SK-N-SH treated with all-trans-retinoic acid at 6 μM for 48 hours (cell line): Measurements from ENCODE around the gene SENP1.

ENCODE experiments used
- ATAC-seq: fragments of 200-7000 bp; cut with Tn5 transposase; 3 replicates; pipeline ENCODE4 v1.9.1; 2020; ENCODE audit warnings: mild to moderate bottlenecking, moderate library complexity
- CSDC2 ChIP-seq: fragments of 250-450 bp; sonication (Bioruptor Pico); IDR thresholded peaks from 2 replicates; pipeline ENCODE4 v1.5.0; 2020; ENCODE audit warnings: mild to moderate bottlenecking, moderate library complexity
- ESRRG ChIP-seq: fragments of 250-450 bp; sonication (Bioruptor Pico); IDR thresholded peaks from 2 replicates; pipeline ENCODE4 v1.6.1; 2021; ENCODE audit warnings: mild to moderate bottlenecking
- ISL1 ChIP-seq: fragments of 250-450 bp; sonication (Bioruptor Pico); IDR thresholded peaks from 2 replicates; pipeline ENCODE4 v2.1.2; 2022; ENCODE audit warnings: mild to moderate bottlenecking, moderate library complexity
- OSR1 ChIP-seq: fragments of 250-450 bp; sonication (Bioruptor Pico); IDR thresholded peaks from 2 replicates; pipeline ENCODE4 v1.8.0; 2022; ENCODE audit warnings: moderate library complexity, mild to moderate bottlenecking, inconsistent platforms
- PPARA ChIP-seq: fragments of 250-450 bp; sonication (Bioruptor Pico); IDR thresholded peaks from 2 replicates; pipeline ENCODE4 v1.5.0; 2020; ENCODE audit warnings: mild to moderate bottlenecking, borderline replicate concordance
- RARB ChIP-seq: fragments of 250-450 bp; sonication (Bioruptor Pico); IDR thresholded peaks from 2 replicates; pipeline ENCODE4 v1.8.0; 2021; ENCODE audit warnings: mild to moderate bottlenecking, moderate library complexity
- SNAI2 ChIP-seq: fragments of 250-450 bp; sonication (Bioruptor Pico); IDR thresholded peaks from 2 replicates; pipeline ENCODE4 v1.5.0; 2020; ENCODE audit warnings: mild to moderate bottlenecking, moderate library complexity
- TCF4 ChIP-seq: fragments of 250-450 bp; sonication (Bioruptor Pico); IDR thresholded peaks from 2 replicates; pipeline ENCODE4 v1.8.0; 2021; ENCODE audit warnings: mild to moderate bottlenecking, moderate library complexity, borderline replicate concordance
- TOX ChIP-seq: fragments of 250-450 bp; sonication (Bioruptor Pico); IDR thresholded peaks from 2 replicates; pipeline ENCODE4 v1.8.0; 2021; ENCODE audit warnings: mild to moderate bottlenecking, moderate library complexity, borderline replicate concordance
- ZC3H10 ChIP-seq: fragments of 250-450 bp; sonication (Bioruptor Pico); IDR thresholded peaks from 2 replicates; pipeline ENCODE4 v1.5.1; 2021; ENCODE audit warnings: mild to moderate bottlenecking, moderate library complexity
- ZFP3 ChIP-seq: fragments of 250-450 bp; sonication (Bioruptor Pico); IDR thresholded peaks from 2 replicates; pipeline ENCODE4 v1.5.0; 2020; ENCODE audit warnings: mild to moderate bottlenecking, moderate library complexity
- ZFP30 ChIP-seq: fragments of 450-650 bp; formaldehyde crosslinking; IDR thresholded peaks from 2 replicates; pipeline ENCODE4 v1.5.0; 2022; ENCODE audit warnings: mild to moderate bottlenecking, moderate library complexity
- ZNF565 ChIP-seq: fragments of 450-650 bp; formaldehyde crosslinking; conservative IDR thresholded peaks from 2 replicates; pipeline ENCODE4 v1.5.0; 2020; ENCODE audit warnings: low read depth, mild to moderate bottlenecking, moderate library complexity
- ZNF70 ChIP-seq: fragments of 450-650 bp; formaldehyde crosslinking; IDR thresholded peaks from 2 replicates; pipeline ENCODE4 v1.5.0; 2020; ENCODE audit warnings: mild to moderate bottlenecking, moderate library complexity
- ZNF8 ChIP-seq: fragments of 450-650 bp; formaldehyde crosslinking; IDR thresholded peaks from 2 replicates; pipeline ENCODE4 v1.5.0; 2020; ENCODE audit warnings: mild to moderate bottlenecking, moderate library complexity
- TF ChIP-seq, protein P1 (sequence below): fragments of 250-450 bp; sonication (Bioruptor Pico); IDR thresholded peaks from 2 replicates; pipeline ENCODE4 v1.8.0; 2020; ENCODE audit warnings: mild to moderate bottlenecking, moderate library complexity, borderline replicate concordance
- TF ChIP-seq, protein P2 (sequence below): fragments of 250-450 bp; sonication (Bioruptor Pico); IDR thresholded peaks from 2 replicates; pipeline ENCODE4 v1.8.0; 2021; ENCODE audit warnings: low read depth, mild to moderate bottlenecking, moderate library complexity, borderline replicate concordance
- TF ChIP-seq, protein P3 (sequence below): fragments of 250-450 bp; sonication (Bioruptor Pico); IDR thresholded peaks from 2 replicates; pipeline ENCODE4 v1.5.1; 2020; ENCODE audit warnings: low read depth, mild to moderate bottlenecking, moderate library complexity
- TF ChIP-seq, protein P4 (sequence below): fragments of 250-450 bp; sonication (Bioruptor Pico); IDR thresholded peaks from 2 replicates; pipeline ENCODE4 v1.5.0; 2020; ENCODE audit warnings: mild to moderate bottlenecking, moderate library complexity
- TF ChIP-seq, protein P5 (sequence below): fragments of 250-450 bp; sonication (Bioruptor Pico); IDR thresholded peaks from 2 replicates; pipeline ENCODE4 v1.5.1; 2021; ENCODE audit warnings: mild to moderate bottlenecking, moderate library complexity

The SENP1 gene

DNA sequence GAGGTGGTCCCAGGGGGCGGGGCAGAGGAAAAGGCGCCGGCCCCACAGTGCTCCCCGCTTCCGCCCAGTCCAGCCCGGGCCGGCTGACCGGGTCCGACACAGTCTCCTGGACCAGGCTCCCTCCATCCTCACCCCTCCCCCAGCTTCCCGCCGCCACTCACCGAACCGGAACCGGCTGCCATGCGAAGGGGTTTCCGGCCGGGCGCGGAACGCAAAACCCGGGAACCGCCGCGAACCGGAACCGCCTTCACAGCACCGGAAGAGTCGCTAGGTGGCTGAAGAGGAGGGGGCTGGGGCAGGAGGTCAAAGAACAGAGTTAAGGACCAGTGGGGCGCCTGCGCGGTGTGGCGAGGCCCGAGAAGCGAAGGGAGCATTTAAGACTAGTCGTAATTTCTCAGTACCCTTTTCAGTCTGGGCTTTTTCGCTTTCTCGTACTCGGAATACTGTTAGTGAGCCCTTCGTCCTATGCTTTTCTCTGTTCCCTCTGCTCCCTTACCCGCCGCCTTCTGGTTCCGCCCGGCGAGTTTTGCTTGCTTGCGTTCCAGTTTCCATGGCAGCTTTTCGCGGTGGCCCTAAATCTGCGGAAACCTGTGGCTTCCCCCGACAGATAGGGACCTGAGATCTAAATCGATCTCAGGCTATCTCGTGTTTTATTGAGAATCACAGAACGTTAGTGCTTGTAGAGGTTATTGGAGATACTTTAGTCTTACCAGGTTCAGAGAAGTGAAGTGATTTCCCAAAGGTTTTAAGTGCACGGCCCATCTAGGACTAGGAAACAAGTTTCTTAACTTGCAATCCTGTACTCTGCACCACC, at the start of gene SENP1:
Gene SENP1 (minus strand): TSS at position 213 of the 814 bp plus-strand sequence. CDS start 4,607 bp downstream, outside the sequence.
- peak; percentile 91 for ATAC-seq

DNA sequence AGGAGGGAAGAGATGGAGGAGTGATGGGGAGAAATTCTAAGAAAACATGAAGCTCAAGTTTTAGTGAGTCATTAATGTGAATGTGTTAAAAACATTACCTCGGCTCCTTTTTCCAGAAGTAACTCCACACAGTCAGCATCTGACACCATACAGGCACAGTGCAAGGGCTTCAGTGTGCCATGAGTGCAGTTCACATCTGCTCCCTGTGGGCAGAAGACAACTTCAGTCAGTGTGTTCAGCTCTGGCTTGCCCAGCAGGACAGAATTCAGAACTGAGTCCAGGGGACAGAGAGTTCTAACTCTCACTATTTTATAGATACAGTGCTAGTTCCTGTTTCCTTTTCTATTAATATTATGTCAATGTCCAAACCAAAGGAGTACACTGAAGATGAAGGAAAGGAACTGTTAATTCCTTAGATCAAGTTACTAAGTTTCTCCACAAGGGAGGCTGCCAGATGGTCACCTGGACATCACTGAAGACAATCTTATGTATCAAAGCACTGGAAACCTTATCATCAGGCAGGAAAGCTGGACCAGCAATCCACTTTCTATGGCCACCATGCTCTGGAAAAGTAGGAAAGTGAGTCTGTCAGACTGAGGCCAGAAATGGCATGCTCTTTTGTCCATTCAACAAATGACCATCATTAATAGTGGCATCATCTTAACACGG, 45.4 kb upstream of the SENP1 start:
- TF ChIP-seq ISL1 (no peak), CSDC2 (no peak), PPARA (CRISPR knock-in tag) (no peak), ZNF8 (no peak), ESRRG (no peak), ZNF565 (CRISPR knock-in tag) (no peak)
- TF ChIP-seq, protein P1, sequence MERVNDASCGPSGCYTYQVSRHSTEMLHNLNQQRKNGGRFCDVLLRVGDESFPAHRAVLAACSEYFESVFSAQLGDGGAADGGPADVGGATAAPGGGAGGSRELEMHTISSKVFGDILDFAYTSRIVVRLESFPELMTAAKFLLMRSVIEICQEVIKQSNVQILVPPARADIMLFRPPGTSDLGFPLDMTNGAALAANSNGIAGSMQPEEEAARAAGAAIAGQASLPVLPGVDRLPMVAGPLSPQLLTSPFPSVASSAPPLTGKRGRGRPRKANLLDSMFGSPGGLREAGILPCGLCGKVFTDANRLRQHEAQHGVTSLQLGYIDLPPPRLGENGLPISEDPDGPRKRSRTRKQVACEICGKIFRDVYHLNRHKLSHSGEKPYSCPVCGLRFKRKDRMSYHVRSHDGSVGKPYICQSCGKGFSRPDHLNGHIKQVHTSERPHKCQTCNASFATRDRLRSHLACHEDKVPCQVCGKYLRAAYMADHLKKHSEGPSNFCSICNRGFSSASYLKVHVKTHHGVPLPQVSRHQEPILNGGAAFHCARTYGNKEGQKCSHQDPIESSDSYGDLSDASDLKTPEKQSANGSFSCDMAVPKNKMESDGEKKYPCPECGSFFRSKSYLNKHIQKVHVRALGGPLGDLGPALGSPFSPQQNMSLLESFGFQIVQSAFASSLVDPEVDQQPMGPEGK, result no peak
- TF ChIP-seq, protein P2, sequence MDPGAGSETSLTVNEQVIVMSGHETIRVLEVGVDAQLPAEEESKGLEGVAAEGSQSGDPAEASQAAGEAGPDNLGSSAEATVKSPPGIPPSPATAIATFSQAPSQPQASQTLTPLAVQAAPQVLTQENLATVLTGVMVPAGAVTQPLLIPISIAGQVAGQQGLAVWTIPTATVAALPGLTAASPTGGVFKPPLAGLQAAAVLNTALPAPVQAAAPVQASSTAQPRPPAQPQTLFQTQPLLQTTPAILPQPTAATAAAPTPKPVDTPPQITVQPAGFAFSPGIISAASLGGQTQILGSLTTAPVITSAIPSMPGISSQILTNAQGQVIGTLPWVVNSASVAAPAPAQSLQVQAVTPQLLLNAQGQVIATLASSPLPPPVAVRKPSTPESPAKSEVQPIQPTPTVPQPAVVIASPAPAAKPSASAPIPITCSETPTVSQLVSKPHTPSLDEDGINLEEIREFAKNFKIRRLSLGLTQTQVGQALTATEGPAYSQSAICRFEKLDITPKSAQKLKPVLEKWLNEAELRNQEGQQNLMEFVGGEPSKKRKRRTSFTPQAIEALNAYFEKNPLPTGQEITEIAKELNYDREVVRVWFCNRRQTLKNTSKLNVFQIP, result no peak
- ATAC-seq, result no peak

More for the DNA sequence above, at the start of gene SENP1:
- TF ChIP-seq ZFP3 (CRISPR knock-in tag) (0 out of 2 replicates have a peak, but pooled peaks have one; percentile 47), PPARA (CRISPR knock-in tag) (no peak), CSDC2 (0 out of 2 replicates have a peak, but pooled peaks have one; percentile 43)
- TF ChIP-seq, protein P2, result peak; percentile 78; the same call in 1 of the 2 replicates

DNA sequence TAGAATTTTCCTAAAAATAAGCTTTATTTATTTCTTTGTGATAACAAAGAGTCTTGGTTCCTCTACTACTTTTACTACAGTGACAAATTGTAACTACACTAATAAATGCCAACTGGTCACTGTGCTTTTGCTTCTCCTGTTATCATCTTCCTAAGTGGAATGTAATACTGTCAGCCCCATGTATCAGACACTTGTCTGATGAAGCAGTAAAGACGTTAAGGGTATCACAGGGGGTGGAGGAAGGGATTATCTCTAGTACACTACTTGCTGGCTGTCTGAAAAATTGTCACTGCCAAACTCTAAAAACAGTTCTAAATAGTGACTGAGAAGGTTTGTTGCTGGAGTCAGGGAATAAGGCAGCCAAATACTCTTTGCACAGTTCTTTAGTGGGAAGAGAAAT, 40.1 kb upstream of the SENP1 start:
- ATAC-seq, result no peak
- TF ChIP-seq, protein P3, sequence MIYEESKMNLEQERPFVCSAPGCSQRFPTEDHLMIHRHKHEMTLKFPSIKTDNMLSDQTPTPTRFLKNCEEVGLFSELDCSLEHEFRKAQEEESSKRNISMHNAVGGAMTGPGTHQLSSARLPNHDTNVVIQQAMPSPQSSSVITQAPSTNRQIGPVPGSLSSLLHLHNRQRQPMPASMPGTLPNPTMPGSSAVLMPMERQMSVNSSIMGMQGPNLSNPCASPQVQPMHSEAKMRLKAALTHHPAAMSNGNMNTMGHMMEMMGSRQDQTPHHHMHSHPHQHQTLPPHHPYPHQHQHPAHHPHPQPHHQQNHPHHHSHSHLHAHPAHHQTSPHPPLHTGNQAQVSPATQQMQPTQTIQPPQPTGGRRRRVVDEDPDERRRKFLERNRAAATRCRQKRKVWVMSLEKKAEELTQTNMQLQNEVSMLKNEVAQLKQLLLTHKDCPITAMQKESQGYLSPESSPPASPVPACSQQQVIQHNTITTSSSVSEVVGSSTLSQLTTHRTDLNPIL (CRISPR knock-in tag), result no peak
- TF ChIP-seq ZNF565 (CRISPR knock-in tag) (no peak), RARB (CRISPR knock-in tag) (no peak), ZFP30 (CRISPR knock-in tag) (no peak), ZNF8 (no peak)

DNA sequence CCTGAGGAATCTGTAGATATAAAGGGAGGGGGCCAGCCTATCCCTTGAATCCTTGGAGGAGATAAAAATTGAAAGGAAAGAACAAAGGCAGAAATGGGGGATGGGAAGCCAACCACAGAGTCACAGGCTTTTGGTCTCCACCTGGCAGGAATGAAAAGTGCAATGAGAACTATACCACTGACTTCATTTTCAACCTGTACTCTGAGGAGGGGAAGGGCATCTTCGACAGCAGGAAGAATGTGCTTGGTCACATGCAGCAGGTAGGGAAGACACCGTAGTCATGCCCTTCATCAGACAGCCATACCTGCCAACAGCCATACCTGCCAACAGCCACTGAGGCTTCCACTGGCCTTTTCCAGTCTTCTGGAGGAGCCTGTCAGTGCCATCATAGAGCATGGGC, 38.0 kb upstream of the SENP1 start:
- TF ChIP-seq, protein P3 (CRISPR knock-in tag), result no peak
- no peak for TF ChIP-seq ZNF70
- no peak for TF ChIP-seq OSR1 (CRISPR knock-in tag)
- no peak for TF ChIP-seq ZFP30 (CRISPR knock-in tag)
- no peak for TF ChIP-seq ZC3H10 (CRISPR knock-in tag)
- TF ChIP-seq PPARA (CRISPR knock-in tag), result no peak
- TF ChIP-seq SNAI2 (CRISPR knock-in tag), result no peak
- TF ChIP-seq TCF4 (CRISPR knock-in tag), result no peak
- TF ChIP-seq, protein P4, sequence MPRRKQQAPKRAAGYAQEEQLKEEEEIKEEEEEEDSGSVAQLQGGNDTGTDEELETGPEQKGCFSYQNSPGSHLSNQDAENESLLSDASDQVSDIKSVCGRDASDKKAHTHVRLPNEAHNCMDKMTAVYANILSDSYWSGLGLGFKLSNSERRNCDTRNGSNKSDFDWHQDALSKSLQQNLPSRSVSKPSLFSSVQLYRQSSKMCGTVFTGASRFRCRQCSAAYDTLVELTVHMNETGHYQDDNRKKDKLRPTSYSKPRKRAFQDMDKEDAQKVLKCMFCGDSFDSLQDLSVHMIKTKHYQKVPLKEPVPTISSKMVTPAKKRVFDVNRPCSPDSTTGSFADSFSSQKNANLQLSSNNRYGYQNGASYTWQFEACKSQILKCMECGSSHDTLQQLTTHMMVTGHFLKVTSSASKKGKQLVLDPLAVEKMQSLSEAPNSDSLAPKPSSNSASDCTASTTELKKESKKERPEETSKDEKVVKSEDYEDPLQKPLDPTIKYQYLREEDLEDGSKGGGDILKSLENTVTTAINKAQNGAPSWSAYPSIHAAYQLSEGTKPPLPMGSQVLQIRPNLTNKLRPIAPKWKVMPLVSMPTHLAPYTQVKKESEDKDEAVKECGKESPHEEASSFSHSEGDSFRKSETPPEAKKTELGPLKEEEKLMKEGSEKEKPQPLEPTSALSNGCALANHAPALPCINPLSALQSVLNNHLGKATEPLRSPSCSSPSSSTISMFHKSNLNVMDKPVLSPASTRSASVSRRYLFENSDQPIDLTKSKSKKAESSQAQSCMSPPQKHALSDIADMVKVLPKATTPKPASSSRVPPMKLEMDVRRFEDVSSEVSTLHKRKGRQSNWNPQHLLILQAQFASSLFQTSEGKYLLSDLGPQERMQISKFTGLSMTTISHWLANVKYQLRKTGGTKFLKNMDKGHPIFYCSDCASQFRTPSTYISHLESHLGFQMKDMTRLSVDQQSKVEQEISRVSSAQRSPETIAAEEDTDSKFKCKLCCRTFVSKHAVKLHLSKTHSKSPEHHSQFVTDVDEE, result no peak
- TF ChIP-seq, protein P5, sequence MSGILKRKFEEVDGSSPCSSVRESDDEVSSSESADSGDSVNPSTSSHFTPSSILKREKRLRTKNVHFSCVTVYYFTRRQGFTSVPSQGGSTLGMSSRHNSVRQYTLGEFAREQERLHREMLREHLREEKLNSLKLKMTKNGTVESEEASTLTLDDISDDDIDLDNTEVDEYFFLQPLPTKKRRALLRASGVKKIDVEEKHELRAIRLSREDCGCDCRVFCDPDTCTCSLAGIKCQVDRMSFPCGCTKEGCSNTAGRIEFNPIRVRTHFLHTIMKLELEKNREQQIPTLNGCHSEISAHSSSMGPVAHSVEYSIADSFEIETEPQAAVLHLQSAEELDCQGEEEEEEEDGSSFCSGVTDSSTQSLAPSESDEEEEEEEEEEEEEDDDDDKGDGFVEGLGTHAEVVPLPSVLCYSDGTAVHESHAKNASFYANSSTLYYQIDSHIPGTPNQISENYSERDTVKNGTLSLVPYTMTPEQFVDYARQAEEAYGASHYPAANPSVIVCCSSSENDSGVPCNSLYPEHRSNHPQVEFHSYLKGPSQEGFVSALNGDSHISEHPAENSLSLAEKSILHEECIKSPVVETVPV (CRISPR knock-in tag), result no peak
- TF ChIP-seq ZNF8, result no peak
- no peak for TF ChIP-seq RARB (CRISPR knock-in tag)
- no peak for TF ChIP-seq TOX (CRISPR knock-in tag)
- TF ChIP-seq, all 23 proteins: peak for 0
- no peak for ATAC-seq
